GM21717 (cell line): ENCODE measurements around the gene RFC2.
"Not testable (repeated sequence)": the region's sequence is repeated elsewhere in the genome, so short reads cannot be mapped to it uniquely, and the experiment has no call there.

Experiments used
- ATAC-seq: cut with Tn5 transposase; IDR thresholded peaks from one replicate; pipeline ENCODE4 v1.9.1; 2021; ENCODE audit warnings: mild to moderate bottlenecking, moderate library complexity; ENCODE audit not compliant: unreplicated experiment

RFC2 gene

GRCh38 chr7:74283858-74284447 lies 29.8 kb upstream of the RFC2 start:
- ATAC-seq, result no peak

GRCh38 chr7:74282748-74283459 lies 28.7 kb upstream of the RFC2 start:
- ATAC-seq, result no peak

DNA sequence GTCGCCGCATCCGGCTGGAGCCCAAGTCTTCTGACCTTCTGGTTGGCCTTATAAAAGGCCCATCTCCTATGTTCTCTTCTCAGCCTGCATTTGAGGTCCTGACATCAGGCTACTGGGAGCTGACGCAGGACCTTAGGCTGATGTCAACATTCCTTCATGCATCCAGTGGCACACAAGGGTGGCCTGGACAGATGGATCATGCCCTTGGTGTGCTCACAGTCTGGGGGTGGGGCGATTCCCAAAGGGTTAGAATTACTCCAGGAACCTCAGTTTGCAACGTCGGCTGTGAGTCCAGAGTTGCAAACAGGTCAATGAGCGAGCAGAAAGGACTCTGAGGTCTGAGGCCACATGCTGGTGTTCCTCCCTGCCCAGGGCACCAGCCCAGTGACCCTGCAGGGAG lies 26.8 kb upstream of the RFC2 start:
- ATAC-seq, result no peak

DNA sequence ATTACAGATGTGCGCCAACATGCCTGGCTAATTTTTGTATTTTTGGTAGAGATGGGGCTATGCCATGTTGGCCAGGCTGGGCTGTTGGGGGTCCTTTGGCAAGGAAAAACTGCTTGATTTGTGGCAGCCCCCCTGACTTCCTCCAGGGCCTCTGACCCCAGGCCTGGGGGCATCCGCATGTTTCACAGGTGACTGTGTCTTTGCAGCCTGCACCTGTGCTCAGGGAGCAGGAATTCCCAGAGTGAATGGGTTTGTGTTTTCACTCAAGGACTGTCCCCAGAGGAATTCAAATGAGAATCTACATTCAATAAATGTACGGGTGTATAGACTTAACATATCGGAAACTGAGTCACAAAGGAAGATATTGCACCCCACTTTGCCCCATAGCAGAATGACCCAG lies 23.4 kb upstream of the RFC2 start:
- ATAC-seq, result no peak

- ATAC-seq, result no peak
Observed at GRCh38 chr7:74275401-74275881, 21.2 kb upstream of the RFC2 start.

GRCh38 chr7:74272305-74273038 lies 18.3 kb upstream of the RFC2 start:
- ATAC-seq, result peak; percentile 63

DNA sequence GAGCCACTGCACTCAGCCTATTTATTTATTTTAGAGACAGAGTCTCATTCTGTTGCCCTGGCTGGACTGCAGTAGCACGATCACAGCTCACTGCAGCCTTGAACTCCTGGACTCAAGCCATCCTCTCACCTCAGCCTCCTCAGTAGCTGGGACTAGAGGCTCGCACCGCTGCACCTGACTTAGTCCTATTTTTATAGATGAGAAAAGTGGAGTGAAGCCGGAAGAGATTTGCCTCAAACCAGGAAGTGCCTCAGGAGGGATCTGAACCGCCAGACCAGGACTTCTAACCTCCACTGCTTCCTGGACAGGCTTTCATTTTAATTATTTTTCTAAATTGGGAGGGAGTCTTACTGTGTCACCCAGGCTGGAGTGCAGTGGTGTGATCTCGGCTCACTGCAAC lies 17.5 kb upstream of the RFC2 start:
- no peak for ATAC-seq

- ATAC-seq, result peak; percentile 27
Observed at GRCh38 chr7:74269757-74270277, 15.6 kb upstream of the RFC2 start.

- ATAC-seq, result no peak
Observed at GRCh38 chr7:74267756-74268565, 13.8 kb upstream of the RFC2 start.

GRCh38 chr7:74266191-74266963 lies 12.2 kb upstream of the RFC2 start:
- ATAC-seq, result no peak

DNA sequence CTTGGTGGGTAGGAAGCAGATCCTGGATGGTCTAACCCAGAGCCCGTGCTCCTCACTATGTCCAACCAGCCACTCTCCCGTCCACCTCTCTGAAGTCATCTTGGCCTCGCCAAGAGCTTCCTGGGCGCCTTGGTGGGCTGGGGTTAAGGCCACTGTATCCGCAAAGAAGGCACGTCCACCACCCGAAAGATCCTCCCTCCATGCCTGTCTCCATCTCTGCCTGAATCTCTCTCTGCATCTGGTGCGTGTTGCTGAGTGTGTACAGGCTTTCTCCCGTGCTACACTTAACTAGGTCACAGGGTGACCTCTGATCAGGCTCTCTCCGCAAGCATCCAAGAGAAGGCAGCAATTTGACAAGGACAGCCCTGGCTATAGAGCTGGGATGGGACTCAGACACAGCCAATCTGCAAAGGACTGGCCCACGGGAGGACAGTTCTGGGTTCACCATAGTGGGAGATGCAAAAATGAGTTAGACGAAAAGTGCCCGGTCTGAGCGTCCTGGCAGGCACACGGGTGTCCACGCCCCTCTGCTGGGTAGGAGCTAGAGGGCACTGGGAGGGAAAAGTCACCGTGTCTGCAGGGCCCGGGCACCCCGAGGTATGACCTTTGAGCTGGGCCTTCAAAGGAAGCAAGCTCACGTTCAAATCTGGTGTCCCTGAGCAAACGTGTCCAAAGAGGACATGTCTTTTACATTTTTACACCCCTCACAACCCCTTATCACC lies 9.4 kb upstream of the RFC2 start:
- ATAC-seq, result no peak

DNA sequence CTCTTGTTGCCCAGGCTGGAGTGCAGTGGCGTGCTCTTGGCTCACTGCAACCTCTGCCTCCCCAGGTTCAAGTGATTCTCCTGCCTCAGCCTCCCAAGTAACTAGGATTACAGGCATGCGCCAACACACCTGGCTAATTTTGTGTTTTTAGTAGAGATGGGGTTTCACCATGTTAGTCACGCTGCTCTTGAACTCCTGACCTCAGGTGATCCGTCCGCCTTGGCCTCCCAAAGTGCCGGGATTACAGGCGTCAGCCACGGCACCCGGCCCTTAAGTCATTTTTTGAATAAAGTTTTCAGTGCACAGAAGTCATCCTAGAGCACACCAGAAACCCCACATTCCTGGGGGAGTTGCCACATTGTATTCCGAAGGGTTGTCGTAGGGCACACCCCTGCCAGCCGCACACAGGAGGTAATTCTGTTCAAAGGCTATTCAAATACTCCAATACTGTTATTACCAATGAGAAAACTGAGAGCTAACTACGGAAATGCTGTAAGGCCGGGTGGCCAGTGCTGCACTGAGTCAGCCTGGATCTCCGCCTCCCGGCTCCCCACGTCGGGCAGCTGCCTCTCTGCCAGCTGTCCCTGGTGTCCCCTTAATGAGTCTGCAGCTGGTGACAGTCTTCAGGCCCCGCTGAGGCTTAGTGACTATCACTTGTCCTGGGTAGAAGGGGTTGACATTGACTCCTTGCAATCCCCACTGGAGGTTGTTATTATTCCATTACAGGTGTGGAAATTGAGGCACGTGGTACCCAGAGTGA lies 8.6 kb upstream of the RFC2 start:
- no peak for ATAC-seq

DNA sequence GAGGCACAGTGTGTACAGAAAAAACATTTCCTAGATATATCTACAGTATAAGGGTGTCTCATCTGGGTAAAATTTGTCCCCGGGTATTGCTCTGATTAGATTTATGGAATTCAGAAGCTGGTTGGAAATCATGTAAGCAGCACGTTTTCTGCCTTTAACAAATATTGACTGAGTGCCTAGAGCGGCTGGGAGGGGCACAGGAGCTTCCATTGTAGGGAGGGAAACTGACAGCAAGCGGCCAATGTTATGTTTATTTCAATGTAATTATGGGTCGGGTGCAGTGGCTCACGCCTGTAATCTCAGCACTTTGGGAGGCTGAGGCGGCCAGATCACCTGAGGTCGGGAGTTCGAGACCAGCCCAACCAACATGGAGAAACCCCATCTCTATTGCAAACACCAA lies 4.4 kb upstream of the RFC2 start:
- no peak for ATAC-seq

DNA sequence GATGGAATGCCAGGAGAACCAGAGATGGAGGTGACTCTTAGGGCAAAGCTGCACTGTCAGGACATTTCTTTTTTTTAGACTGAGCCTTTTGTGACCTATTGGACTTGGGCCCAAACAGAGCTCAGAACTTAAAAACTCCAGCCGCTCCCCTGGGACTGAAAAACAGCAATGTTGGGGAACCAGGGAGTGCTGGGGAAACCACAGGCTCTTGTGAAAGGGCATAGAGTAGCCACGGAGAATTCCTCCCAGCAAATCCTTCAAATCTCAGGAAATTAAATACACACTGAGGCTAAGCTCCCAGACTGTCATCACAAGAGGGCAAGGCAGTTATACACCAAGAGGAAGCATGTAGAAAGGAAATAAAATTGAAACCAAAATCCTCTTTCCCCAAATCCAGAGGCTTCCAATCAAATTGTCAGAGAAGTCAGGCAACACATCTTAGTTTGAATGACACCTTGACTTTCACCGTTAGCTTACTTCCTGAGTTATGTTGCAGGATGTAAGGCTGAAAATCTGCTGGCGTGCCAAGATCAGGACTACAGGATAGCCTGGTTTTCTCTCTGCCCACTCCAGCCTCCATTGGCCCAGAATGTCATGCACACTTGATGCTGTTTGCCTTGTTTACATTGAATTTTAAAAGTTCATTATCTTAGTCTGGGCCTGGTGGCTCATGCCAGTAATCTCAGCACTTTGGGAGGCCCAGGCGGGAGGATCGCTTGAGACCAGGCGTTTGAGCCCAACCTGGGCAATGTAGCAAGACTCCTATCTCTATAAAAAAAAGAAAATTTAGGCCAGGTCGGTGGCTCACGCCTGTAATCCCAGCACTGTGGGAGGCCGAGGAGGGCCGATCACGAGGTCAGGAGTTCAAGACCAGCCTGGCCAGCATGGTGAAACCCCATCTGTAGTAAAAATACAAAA lies 2.6 kb upstream of the RFC2 start:
- ATAC-seq, result no peak

DNA sequence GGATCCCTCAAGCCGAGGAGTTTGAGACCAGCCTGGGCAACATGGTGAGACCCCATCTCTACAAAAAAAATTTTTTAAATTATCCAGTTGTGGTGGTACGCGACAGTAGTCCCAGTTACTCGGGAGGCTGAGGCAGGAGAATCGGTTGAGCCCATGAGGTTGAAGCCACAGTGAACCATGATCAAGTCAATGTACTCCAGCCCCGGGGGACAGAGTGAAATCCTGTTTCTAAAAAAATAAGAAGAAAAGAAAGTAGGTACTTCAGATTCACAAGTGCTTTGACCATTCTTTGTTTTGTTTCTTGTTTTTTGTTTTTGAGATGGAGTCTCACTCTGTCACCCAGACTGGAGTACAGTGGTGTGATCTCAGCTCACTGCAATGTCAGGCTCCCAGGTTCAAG lies 1.3 kb upstream of the RFC2 start:
- ATAC-seq, result not testable (repeated sequence)

- ATAC-seq, result no peak
Observed at GRCh38 chr7:74254858-74255379, 720 bp upstream of the RFC2 start.

GRCh38 chr7:74253835-74254128 lies 417 bp downstream of the RFC2 start:
- ATAC-seq, result peak; percentile 6

DNA sequence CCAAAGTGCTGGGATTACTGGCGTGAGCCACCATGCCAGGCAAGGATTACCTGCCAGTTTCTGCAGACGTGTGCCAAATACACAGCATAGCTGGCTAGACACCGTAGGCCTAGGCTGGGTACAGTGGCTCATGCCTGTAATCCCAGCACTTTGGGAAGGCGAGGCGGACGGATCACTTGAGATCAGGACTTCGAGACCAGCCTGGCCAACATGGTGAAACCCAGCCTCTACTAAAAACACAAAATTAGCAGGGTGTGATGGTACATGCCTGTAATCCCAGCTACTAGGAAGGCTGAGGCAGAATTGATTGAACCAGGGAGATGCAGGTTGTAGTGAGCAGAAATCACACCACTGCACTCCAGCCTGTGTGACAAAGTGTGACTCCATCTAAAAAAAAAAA lies 868 bp downstream of the RFC2 start:
- no peak for ATAC-seq
